IPS-20b (cell line): ENCODE data around the gene SHOC2.

Experiments used
- H3K27ac ChIP-seq: one replicate; pipeline ENCODE4 v1.5.1; 2013; ENCODE audit warnings: low read length
- H3K27me3 ChIP-seq: 2 replicates; pipeline ENCODE4 v1.6.1; 2013; ENCODE audit warnings: mild to moderate bottlenecking, low read length, inconsistent platforms; ENCODE audit not compliant: insufficient read depth
- H3K36me3 ChIP-seq: 2 replicates; pipeline ENCODE4 v1.6.1; 2013; ENCODE audit warnings: low read depth, mild to moderate bottlenecking, inconsistent platforms, low read length, moderate library complexity; ENCODE audit not compliant: insufficient read depth
- H3K4me1 ChIP-seq: 2 replicates; pipeline ENCODE4 v1.6.1; 2013; ENCODE audit warnings: mild to moderate bottlenecking, control low read depth, inconsistent platforms, low read length, moderate library complexity; ENCODE audit not compliant: insufficient read depth
- H3K4me3 ChIP-seq: 2 replicates; pipeline ENCODE4 v1.5.1; 2013; ENCODE audit warnings: mild to moderate bottlenecking, low read length, inconsistent platforms
- H3K9ac ChIP-seq: 2 replicates; pipeline ENCODE4 v1.6.1; 2013; ENCODE audit warnings: low read depth, mild to moderate bottlenecking, inconsistent platforms, low read length, moderate library complexity
- H3K9me3 ChIP-seq: 2 replicates; pipeline ENCODE4 v1.6.1; 2013; ENCODE audit warnings: mild to moderate bottlenecking, low read depth, low read length, inconsistent platforms; ENCODE audit not compliant: insufficient read depth

Gene SHOC2

DNA sequence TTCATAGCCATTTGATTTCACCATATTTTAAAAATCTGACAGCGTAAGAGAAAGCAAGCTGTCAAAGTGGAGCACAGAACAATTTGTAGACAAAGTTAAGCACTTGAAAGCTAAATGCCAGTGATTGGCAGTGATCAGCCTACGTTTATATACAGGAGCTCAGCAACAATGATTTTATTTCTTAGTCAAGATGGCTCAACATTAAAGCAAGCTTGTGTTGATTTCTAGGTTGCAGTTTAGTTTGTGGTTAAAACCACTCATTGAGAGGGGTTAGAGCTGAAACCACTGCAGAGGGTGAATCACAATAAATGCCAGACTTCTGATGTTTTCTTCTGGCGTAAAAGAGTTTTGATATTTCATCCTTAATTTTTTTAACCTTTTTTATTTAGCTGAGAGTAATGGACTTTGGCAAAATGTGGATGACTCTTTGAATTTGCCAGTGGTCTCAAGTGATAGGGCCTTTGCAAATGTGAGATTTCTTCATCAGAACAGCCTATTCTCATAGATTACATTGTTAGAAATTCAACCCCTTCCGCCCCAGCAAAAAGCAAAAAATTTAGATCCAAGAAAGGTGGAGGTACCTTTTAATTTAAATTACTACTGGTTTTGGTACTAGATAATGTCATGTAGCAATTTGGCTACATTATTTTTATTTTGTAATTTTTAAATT lies 73.8 kb downstream of the SHOC2 start:
- no peak overlapping the region for H3K4me3 ChIP-seq
- no peak overlapping the region for H3K9ac ChIP-seq
- H3K27me3 ChIP-seq: no peaks in the 10 kb centered on the region
- H3K9me3 ChIP-seq: no peaks in the 10 kb centered on the region
- 0 out of 2 replicates have a peak, but pooled peaks cover 3% of the 10 kb centered on the region for H3K36me3 ChIP-seq
- H3K27ac ChIP-seq: no peak overlapping the region
- no peaks in the 10 kb centered on the region for H3K4me1 ChIP-seq

DNA sequence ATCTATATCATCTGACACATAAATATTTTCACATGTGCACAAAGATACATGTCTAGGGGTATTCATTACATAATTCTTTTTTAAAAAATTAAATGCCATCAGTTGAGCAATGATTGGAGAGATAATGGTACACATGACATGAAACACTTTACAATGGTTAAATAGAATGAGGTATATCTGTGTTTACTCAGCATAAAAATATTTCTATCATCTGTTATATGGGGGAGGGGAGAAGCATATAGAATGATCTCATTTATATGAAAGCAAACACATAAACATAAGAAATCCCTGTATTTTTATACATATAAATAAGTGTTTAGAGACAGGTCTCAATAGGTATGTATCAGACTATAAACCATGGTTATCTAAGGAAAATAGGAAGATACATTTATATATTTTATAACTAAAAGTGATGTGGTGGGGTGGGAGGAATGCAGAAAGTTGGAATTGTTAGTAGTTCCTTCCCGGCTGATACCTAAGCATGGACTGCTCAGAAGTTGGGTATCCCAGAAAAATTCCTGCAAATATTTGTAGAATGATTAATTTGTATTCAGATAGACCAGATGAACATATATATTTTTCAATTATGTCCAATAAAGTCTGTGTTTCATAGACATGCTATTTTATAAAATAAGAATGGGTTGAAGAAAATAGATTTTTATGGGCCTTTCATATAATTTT lies 75.1 kb downstream of the SHOC2 start:
- Histone ChIP-seq H3K27me3 (no peaks in the 10 kb centered on the region), H3K4me3 (no peak overlapping the region), H3K27ac (no peak overlapping the region), H3K9ac (no peak overlapping the region), H3K36me3 (no peaks in the 10 kb centered on the region), H3K9me3 (no peaks in the 10 kb centered on the region), H3K4me1 (no peaks in the 10 kb centered on the region)

DNA sequence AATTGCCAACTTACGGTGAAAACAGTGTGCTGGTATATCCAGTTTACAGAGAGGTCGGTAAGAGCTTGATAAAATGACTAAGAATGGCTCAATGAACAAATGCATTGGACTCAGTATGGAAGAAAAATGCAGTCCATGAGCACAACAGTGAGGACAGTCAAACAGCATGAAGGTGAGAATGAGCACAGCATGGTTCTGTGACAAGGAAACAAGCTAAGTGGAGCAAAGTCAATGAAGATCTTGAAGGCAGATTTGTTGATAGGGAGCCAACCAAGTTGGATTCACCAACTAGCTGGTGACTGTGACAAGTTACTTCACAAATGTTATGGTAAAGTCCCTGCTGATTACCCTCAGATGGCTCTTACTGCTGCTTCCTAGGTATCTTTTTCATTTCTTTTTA lies 75.9 kb downstream of the SHOC2 start:
- no peak overlapping the region for H3K4me3 ChIP-seq
- H3K4me1 ChIP-seq: no peaks in the 10 kb centered on the region
- H3K9ac ChIP-seq: no peak overlapping the region
- no peak overlapping the region for H3K27ac ChIP-seq
- H3K36me3 ChIP-seq: no peaks in the 10 kb centered on the region
- H3K9me3 ChIP-seq: no peaks in the 10 kb centered on the region
- H3K27me3 ChIP-seq: no peaks in the 10 kb centered on the region

DNA sequence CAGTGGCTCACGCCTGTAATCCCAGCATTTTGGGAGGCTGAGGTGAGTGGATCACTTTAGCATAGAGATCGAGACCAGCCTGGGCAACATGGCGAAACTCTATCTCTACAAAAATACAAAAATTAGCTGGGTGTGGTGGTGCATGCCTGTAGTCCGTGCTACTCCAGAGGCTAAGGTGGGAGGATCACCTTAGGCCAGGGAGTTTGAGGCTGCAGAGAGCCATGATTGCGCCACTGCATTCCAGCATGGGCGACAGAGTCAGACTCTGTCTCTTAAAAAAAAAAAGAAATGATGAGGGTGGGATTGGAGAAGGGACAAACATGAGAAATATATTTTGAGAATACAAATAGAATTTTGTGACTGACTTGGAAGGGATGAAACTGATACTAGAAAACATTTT lies 76.9 kb downstream of the SHOC2 start:
- Histone ChIP-seq H3K27me3 (no peaks in the 10 kb centered on the region), H3K9ac (no peak overlapping the region), H3K4me1 (no peaks in the 10 kb centered on the region), H3K4me3 (no peak overlapping the region), H3K9me3 (no peaks in the 10 kb centered on the region), H3K27ac (no peak overlapping the region), H3K36me3 (no peaks in the 10 kb centered on the region)

DNA sequence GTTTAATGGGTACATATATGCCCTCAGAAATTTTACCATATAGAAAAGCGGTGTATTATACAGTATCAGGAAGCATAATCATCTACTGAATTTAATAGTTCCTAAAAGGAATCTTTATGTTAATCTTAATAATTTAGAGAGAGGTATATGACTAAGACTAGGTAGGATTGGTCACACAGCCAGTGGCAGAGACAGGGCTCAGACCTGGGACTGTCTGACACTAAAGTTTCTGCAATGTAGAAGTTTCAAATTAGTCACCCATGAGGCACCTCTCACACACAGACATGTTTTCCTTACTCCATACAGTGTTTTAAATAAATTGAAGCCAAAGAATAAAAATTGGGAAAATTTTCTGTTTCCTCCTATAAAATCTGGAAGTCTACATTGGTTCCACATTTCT lies 84.6 kb downstream of the SHOC2 start:
- Histone ChIP-seq H3K9me3 (no peaks in the 10 kb centered on the region), H3K27ac (no peak overlapping the region), H3K27me3 (no peaks in the 10 kb centered on the region), H3K9ac (no peak overlapping the region), H3K36me3 (peaks cover 16% of the 10 kb centered on the region; the same call in 1 of the 2 replicates), H3K4me1 (no peaks in the 10 kb centered on the region), H3K4me3 (no peak overlapping the region)

DNA sequence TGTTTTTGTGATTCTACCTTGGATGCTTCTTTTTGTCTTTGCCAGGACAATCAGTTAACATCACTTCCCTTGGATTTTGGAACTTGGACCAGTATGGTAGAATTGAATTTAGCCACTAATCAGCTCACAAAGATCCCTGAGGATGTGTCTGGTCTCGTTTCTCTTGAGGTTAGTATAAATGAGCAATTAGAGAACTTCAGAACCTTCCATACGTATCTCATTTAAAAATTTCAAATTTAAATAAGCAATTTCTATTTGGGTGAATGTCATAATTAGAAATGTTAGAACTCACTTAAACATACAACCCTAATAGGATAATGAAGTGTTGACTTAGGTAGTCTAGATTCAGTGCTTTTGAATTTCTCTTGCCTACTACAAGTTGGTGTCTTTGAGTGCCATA lies 88.1 kb downstream of the SHOC2 start:
- no peak overlapping the region for H3K27ac ChIP-seq
- no peaks in the 10 kb centered on the region for H3K4me1 ChIP-seq
- H3K4me3 ChIP-seq: no peak overlapping the region
- H3K9ac ChIP-seq: no peak overlapping the region
- no peaks in the 10 kb centered on the region for H3K27me3 ChIP-seq
- no peaks in the 10 kb centered on the region for H3K9me3 ChIP-seq
- H3K36me3 ChIP-seq: peaks cover 34% of the 10 kb centered on the region

DNA sequence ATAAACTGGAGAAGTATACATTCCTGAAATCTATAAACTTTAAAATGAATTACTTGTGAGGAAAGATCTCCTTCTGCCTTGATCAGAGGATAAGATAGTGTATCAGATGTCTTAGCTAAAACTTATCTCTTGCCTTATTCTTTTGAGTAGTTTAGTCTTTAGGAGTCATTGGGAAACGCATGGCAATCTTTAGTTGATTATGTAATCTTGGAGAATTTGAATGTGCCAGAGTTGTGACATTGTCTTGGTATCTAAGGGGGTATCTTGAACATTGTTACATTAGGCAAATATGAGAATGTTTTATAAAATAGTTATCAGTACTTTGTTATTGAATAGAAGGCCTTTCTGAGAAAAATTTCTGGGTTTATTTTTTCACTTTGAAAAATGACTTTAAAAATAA lies 95.8 kb downstream of the SHOC2 start:
- no peaks in the 10 kb centered on the region for H3K27me3 ChIP-seq
- no peak overlapping the region for H3K27ac ChIP-seq
- H3K4me3 ChIP-seq: no peak overlapping the region
- H3K4me1 ChIP-seq: no peaks in the 10 kb centered on the region
- H3K36me3 ChIP-seq: peaks cover 14% of the 10 kb centered on the region
- no peaks in the 10 kb centered on the region for H3K9me3 ChIP-seq
- no peak overlapping the region for H3K9ac ChIP-seq

DNA sequence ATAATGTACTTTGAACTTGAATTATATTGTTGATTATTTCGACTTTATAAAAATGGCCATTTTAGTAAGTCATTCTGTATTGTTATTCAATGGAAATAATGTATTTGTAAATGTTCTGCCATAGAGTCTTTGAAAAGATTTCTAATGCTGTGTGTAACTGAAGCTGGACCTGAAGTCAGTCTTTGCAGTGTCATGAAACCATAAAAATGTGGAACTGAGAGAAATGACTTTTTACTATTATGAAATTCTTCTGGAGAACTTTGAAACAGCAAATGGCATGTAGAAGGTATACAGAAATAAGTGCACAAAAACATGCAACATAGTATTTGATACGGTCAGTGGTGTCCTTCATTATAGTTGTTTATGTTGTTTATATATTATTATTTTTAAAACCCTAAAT lies 97.7 kb downstream of the SHOC2 start:
- Histone ChIP-seq H3K9me3 (no peaks in the 10 kb centered on the region), H3K27me3 (no peaks in the 10 kb centered on the region), H3K27ac (no peak overlapping the region), H3K4me3 (no peak overlapping the region), H3K9ac (no peak overlapping the region), H3K36me3 (peaks cover 5% of the 10 kb centered on the region), H3K4me1 (no peaks in the 10 kb centered on the region)

DNA sequence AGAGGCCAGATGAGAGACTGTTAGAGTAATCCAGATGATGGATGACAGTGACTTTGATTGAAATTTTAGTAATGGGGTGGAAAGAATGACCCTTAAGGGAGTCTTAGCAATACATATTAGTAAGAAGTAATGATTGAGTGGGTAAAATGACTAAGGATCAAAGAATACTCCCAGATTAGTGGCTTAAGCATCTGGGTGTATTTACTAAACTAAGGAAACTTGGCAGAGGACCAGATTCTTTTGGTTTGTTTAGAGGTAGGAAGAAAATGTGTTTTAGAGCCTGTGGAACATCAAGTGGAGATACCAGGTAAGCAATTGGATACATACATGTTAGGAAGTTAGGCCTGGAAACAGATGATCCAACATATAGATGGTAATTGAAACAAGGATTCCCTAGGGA lies 98.6 kb downstream of the SHOC2 start:
- peaks cover 6% of the 10 kb centered on the region for H3K9me3 ChIP-seq
- H3K4me3 ChIP-seq: no peak overlapping the region
- no peak overlapping the region for H3K9ac ChIP-seq
- H3K36me3 ChIP-seq: peaks cover 5% of the 10 kb centered on the region
- H3K27me3 ChIP-seq: no peaks in the 10 kb centered on the region
- H3K4me1 ChIP-seq: no peaks in the 10 kb centered on the region
- H3K27ac ChIP-seq: no peak overlapping the region

DNA sequence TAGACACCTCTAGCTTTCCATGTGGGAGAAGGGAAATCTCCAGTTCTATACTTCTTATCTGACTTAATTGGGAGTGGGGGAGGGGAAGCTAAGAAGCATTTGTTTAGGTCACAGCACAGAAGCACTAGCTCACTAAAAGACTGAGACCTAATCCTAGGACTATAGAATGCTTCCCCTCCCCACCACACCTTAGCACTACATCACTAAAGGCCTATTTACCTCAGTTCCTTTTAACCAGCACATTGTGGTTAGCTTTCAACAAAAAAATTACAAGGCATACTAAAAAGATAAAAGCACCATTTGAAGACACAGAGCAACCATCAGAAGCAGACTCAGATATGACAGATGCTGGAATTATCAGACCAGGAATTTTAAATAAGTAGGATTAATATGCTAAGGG lies 103.7 kb downstream of the SHOC2 start:
- Histone ChIP-seq H3K4me3 (no peak overlapping the region), H3K9ac (no peak overlapping the region), H3K4me1 (no peaks in the 10 kb centered on the region), H3K27me3 (no peaks in the 10 kb centered on the region), H3K9me3 (peaks cover 16% of the 10 kb centered on the region), H3K36me3 (peaks cover 8% of the 10 kb centered on the region), H3K27ac (no peak overlapping the region)

DNA sequence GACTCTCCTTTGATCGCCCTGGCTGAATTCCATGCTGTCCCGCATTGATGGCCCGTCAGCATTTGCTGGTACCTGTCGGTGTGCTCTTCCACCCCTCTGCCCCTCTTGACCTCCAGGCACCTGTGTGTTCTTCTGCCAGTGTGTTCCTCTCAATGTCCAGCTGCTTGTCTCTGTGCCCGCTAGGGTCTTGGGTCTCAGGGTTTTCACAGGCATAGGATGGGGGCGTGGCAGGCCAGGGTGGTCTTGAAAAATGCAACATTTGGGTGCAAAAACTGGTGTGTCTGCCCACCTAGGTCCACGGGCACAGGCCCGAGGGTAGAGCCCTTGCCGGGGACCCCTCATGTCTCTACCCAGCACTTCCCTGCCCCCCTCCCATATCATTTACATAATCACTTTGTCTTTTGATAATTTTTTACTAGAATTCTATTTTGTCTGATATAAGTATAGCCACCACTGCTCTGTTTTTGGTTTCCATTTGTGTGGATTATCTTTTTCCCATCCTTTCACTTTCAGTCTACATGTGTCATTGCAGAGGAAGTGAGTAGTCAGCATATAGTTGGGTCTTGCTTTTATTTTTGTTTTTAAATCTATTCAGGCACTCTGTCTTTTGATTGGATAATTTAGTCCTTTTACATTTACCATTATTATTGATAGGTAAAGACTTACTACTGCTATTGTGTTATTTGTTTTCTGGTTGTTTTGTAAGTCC lies 110.8 kb downstream of the SHOC2 start:
- Histone ChIP-seq H3K9me3 (peaks cover 17% of the 10 kb centered on the region), H3K36me3 (no peaks in the 10 kb centered on the region), H3K4me3 (no peak overlapping the region), H3K9ac (no peak overlapping the region), H3K27ac (no peak overlapping the region), H3K4me1 (no peaks in the 10 kb centered on the region), H3K27me3 (no peaks in the 10 kb centered on the region)
